GM21360 (cell line): Measurements from ENCODE around the gene CCT4.
"Not testable (repeated sequence)": the region's sequence is repeated elsewhere in the genome, so short reads cannot be mapped to it uniquely, and the experiment has no call there.

Experiments
- ATAC-seq: cut with Tn5 transposase; IDR thresholded peaks from one replicate; pipeline ENCODE4 v1.9.1; 2021; ENCODE audit warnings: mild to moderate bottlenecking, moderate library complexity; ENCODE audit not compliant: unreplicated experiment

The CCT4 gene

GRCh38 chr2:61879351-61879750 lies 9.1 kb downstream of the CCT4 start:
- not testable (repeated sequence) for ATAC-seq

GRCh38 chr2:61878761-61879160 lies 9.7 kb downstream of the CCT4 start:
- no peak for ATAC-seq

- no peak for ATAC-seq
Measured at GRCh38 chr2:61877571-61878245, 10.7 kb downstream of the CCT4 start.

GRCh38 chr2:61876400-61876799 lies 12.1 kb downstream of the CCT4 start:
- ATAC-seq: no peak

- not testable (repeated sequence) for ATAC-seq
Measured at GRCh38 chr2:61866482-61867089, 21.9 kb downstream of the CCT4 start.

- no peak for ATAC-seq
Measured at GRCh38 chr2:61862085-61862484, 26.4 kb downstream of the CCT4 start.

GRCh38 chr2:61857224-61857623 lies 31.2 kb downstream of the CCT4 start:
- no peak for ATAC-seq

- no peak for ATAC-seq
Measured at GRCh38 chr2:61855318-61855613, 33.2 kb downstream of the CCT4 start.

GRCh38 chr2:61854564-61855317 lies 33.7 kb downstream of the CCT4 start:
- peak; percentile 84 for ATAC-seq

GRCh38 chr2:61853847-61854563 lies 34.5 kb downstream of the CCT4 start, which contains the start of gene FAM161A:
Gene FAM161A (minus strand): TSS chr2:61854060. CDS start chr2:61854041, 19 bp downstream.
- ATAC-seq: peak; percentile 68

GRCh38 chr2:61853086-61853846 lies 35.2 kb downstream of the CCT4 start:
- ATAC-seq: peak; percentile 43

- not testable (repeated sequence) for ATAC-seq
Measured at GRCh38 chr2:61851270-61851669, 37.2 kb downstream of the CCT4 start.

- ATAC-seq: no peak
Measured at GRCh38 chr2:61845320-61845719, 43.1 kb downstream of the CCT4 start.

GRCh38 chr2:61841286-61841685 lies 47.2 kb downstream of the CCT4 start:
- no peak for ATAC-seq

- no peak for ATAC-seq
Measured at GRCh38 chr2:61834893-61835292, 53.6 kb downstream of the CCT4 start.

- no peak for ATAC-seq
Measured at GRCh38 chr2:61833971-61834370, 54.5 kb downstream of the CCT4 start.

GRCh38 chr2:61832183-61832841 lies 56.1 kb downstream of the CCT4 start:
- no peak for ATAC-seq

GRCh38 chr2:61822255-61822654 lies 66.2 kb downstream of the CCT4 start:
- ATAC-seq: no peak
